GM18517 (cell line): ENCODE data around the gene RAC3.

Source experiments
- ATAC-seq: cut with Tn5 transposase; IDR thresholded peaks from one replicate; pipeline ENCODE4 v1.9.1; 2021; ENCODE audit warnings: mild to moderate bottlenecking, moderate library complexity; ENCODE audit not compliant: unreplicated experiment

The RAC3 gene

GRCh38 chr17:82031303-82031884, at the start of gene RAC3:
RAC3 (plus strand) TSS chr17:82031678; CDS start chr17:82031762, 84 bp downstream.
- ATAC-seq = no peak

- ATAC-seq = no peak
Measured at GRCh38 chr17:81983011-81983638, 48.4 kb upstream of the RAC3 start.

GRCh38 chr17:81983639-81984373, 47.7 kb upstream of the RAC3 start:
- ATAC-seq = no peak

GRCh38 chr17:81984773-81985410, 46.6 kb upstream of the RAC3 start:
- ATAC-seq = no peak

GRCh38 chr17:81986606-81987005, 44.9 kb upstream of the RAC3 start:
- ATAC-seq = no peak

- ATAC-seq = no peak
Measured at GRCh38 chr17:81987161-81987770, 44.2 kb upstream of the RAC3 start.

GRCh38 chr17:81990836-81991683, 40.4 kb upstream of the RAC3 start:
- ATAC-seq = no peak

GRCh38 chr17:81991684-81992305, 39.7 kb upstream of the RAC3 start:
- ATAC-seq = no peak

- no peak for ATAC-seq
Measured at GRCh38 chr17:81992306-81993102, 39.0 kb upstream of the RAC3 start.

- no peak for ATAC-seq
Measured at GRCh38 chr17:81993729-81994592, 37.5 kb upstream of the RAC3 start.

- ATAC-seq = no peak
Measured at GRCh38 chr17:81994593-81995462, 36.6 kb upstream of the RAC3 start.

- ATAC-seq = no peak
Measured at GRCh38 chr17:81995463-81996231, 35.8 kb upstream of the RAC3 start.

- no peak for ATAC-seq
Measured at GRCh38 chr17:81996232-81996756, 35.2 kb upstream of the RAC3 start.

- ATAC-seq = no peak
Measured at GRCh38 chr17:81996757-81997441, 34.6 kb upstream of the RAC3 start.

- ATAC-seq = no peak
Measured at GRCh38 chr17:81998212-81998611, 33.3 kb upstream of the RAC3 start.
